HTR-8/SVneo (cell line): Measurements from ENCODE around the gene SKOR1.

Source experiments
- DNase-seq: peaks from one replicate; pipeline ENCODE4 v3.0.0; 2011; ENCODE audit warnings: low spot score, mixed read lengths; ENCODE audit not compliant: insufficient read length
- FAIRE-seq: peaks from 2 replicates; lab custom pipeline; 2011; peaks lifted over from hg19 to GRCh38; lab: Jason Lieb, UNC

The SKOR1 gene

GRCh38 chr15:67880651-67881182 is 55.4 kb downstream of the SKOR1 start:
- no peak for DNase-seq
- FAIRE-seq = no peak

GRCh38 chr15:67882487-67883233 is 57.4 kb downstream of the SKOR1 start:
- FAIRE-seq = no peak
- DNase-seq = no peak

GRCh38 chr15:67883234-67883773 is 58.0 kb downstream of the SKOR1 start:
- FAIRE-seq (no peak), DNase-seq (no peak)

- DNase-seq (no peak), FAIRE-seq (no peak)
Observed at GRCh38 chr15:67884009-67884408, 58.7 kb downstream of the SKOR1 start.
